HG03060 (cell line): ENCODE results near the gene CCNJL.

ENCODE experiments used
- ATAC-seq: cut with Tn5 transposase; IDR thresholded peaks from one replicate; pipeline ENCODE4 v1.9.1; 2021; ENCODE audit warnings: low read depth, moderate number of reproducible peaks; ENCODE audit not compliant: unreplicated experiment

Gene CCNJL

DNA sequence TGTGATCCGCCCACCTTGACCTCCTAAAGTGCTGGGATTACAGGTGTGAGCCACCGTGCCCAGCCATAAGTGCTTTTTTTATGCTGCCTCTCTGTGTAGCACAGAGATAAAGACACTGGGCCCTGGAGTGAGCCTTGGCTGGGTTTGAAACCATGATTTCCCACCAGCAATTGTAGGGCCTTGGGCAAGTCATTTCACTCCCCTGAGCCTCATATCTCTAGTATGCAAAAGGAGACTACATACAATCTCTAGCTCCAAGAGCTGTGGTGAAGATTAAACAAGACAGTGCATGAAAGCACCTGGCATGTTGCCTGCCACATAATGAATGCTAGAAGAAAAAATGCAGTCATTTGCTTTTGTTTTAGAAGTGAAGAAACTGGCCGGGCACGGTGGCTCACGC is 79.1 kb downstream of the CCNJL start:
- ATAC-seq = no peak

DNA sequence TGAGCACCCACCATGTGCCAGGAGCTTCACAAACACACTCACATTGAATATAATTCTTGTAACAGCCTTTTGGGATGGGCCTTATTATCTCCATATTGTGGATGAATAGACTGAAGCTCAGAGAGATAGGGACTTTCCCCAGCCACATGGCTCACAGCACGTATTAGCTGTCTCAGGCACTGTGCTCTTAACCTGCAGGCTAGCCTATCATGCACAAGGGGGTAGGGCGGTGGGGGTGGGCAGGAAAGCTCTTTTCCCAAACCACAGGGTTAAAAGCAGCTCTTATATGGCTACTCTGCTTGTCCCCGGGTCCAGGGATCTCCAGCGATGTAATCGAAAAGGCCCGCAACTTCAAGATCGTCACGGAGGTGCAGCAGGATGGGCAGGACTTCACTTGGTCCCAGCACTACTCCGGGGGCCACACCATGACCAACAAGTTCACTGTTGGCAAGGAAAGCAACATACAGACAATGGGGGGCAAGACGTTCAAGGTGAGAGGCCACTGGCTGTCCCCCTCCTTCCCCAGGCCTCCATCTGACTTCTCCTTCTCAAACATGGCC is 80.5 kb downstream of the CCNJL start:
- no peak for ATAC-seq

DNA sequence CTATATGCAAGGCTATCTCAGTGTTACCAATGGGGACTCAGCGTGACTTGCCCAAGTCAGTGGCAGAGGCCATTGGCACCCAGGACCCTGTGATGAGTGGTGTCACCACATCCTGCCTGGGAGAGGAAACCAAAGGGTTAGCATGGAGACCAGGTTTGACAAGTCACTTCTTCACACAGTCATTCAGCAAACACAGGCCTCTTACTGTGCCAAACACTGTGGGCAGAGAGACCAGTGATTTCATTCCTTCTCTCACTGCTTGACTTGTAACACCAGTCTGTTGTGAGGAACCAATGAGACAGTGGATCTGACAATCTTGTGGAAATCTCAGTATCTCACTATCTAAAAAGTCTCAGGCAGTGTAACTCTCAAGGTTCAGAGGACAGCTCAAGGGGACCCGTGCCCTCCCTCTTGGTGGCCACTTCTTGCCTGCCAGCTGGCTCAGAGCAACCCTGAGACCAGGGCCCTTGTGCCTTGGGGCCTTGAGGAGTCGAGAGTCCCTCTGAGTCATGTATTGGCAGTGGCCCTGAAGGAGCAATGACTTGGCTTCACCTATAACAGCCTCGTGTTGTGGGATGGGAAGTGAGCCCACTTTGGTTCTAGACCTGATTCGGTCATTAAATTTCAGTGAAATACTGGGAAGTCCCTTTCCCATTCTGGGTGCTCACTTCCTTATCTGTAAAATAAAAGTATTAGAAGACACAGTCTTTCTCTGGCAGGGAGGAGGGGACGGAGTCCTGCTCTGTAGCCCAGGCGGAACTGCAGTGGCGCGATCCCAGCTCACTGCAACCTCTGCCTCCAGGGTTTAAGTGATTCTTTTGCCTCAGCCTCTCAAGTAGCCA is 81.5 kb downstream of the CCNJL start:
- no peak for ATAC-seq

DNA sequence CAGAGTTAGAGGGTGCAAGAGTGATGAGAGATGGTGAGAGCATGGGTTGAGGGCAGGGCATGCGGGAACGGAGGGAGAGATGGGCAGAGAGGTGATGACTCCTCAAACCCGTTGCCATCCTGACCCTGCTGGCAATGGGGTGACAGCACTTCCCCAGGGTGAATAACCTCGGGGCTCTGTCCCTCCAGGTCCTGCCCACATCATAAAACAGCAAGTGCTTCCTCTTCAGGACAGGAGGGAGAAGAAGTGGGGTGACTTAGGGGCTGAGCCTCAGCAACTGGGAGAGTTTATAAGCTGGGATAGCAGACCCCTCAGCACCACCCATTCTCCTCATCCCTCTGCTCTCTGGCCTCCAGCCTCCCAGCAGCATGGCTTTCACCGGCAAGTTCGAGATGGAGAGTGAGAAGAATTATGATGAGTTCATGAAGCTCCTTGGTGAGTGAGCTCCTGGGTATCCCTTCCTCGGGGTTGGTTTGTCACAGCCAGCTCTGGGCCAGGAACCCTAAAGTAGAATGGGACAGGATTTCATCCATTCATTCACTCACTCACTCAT is 83.1 kb downstream of the CCNJL start, which contains the start of gene FABP6:
Gene FABP6, plus strand, starts transcription at position 317 of the 553 bp plus-strand sequence. Its CDS starts 52 bp downstream, at position 369.
- ATAC-seq = no peak

- no peak for ATAC-seq
Observed at GRCh38 chr5:160227012-160227411, 85.4 kb downstream of the CCNJL start.

- ATAC-seq = no peak
Observed at GRCh38 chr5:160221082-160221481, 91.3 kb downstream of the CCNJL start.

GRCh38 chr5:160219356-160219755 is 93.0 kb downstream of the CCNJL start:
- no peak for ATAC-seq

DNA sequence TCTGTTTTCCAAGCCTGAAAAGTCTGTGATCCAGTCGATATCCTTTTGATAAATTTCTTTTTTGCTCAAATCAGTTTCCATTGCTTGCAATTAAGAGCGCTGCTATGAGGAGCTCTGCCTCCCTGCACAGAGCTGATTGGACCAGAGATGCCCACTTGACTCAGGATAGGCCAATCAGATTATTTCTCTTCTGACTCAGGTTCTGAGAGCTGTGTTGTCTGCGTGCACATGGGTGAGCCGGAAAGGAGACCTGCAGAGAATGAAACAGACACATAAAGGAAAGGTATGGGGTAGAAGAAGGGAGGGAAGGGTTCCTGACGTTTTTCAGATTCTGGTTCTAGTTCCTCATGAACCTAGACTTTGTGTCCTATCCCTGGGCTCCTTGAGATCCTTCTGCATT is 98.8 kb downstream of the CCNJL start:
- no peak for ATAC-seq

- ATAC-seq = no peak
Observed at GRCh38 chr5:160211352-160211751, 101.0 kb downstream of the CCNJL start.

GRCh38 chr5:160210606-160211005 is 101.8 kb downstream of the CCNJL start:
- no peak for ATAC-seq

DNA sequence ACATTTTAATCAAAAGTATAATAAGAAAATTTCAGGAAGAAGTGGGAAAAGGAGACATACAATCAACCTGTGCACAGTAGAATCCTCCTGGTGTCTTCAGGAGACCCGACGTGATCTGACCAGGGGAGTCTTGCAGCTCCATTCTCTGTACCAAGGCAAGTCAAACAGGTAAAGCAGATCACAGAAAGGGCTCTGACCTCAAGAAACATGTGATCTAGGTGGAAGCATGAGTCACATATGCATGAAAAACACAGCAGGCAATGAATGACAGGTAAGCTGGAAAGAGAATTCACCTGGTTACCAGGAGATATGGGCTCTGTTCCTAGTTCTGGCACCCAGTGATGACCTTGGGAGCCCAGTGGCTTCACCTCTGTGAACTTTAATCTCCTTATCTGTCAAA is 102.4 kb downstream of the CCNJL start:
- ATAC-seq = no peak

GRCh38 chr5:160207061-160207460 is 105.3 kb downstream of the CCNJL start:
- ATAC-seq = no peak
